Heart right ventricle (tissue), 16 donors: ENCODE results near the gene KIAA1143. TPM values are rescaled to one million over a fixed set of nuclear protein-coding genes. Genes with fewer than 3 reads are reported as not detected.

Experiments used
- ATAC-seq, 8 donors: fragments of 200-7000 bp; cut with Tn5 transposase; one replicate each; pipeline ENCODE4 v1.9.1; 2020; ENCODE audit warnings: mild to moderate bottlenecking in 8 of 8, moderate library complexity in 8 of 8, moderate number of reproducible peaks in 1 of 8
- DNase-seq, 2 donors: peaks; one replicate each; pipeline ENCODE4 v3.0.0-alpha.2; 2020
- H3K27ac ChIP-seq, 10 donors: fragments of 200-600 bp; sonication (generic) in 2 of 10; one replicate each; pipeline versions ENCODE4 v1.5.0 to v1.8.0; 2020 to 2022; ENCODE audit warnings: mild to moderate bottlenecking in 3 of 10
- H3K27me3 ChIP-seq, 7 donors: fragments of 200-600 bp; one replicate each; pipeline ENCODE4 v1.8.0; 2021 to 2022; ENCODE audit warnings: mild to moderate bottlenecking in 2 of 7
- H3K36me3 ChIP-seq, 9 donors: fragments of 200-600 bp; sonication (generic) in 1 of 9; one replicate each; pipeline versions ENCODE4 v1.5.0 to v1.8.0; 2020 to 2022; ENCODE audit warnings: mild to moderate bottlenecking in 2 of 9
- H3K4me1 ChIP-seq, 9 donors: fragments of 200-600 bp; sonication (generic) in 1 of 9; one replicate each; pipeline versions ENCODE4 v1.5.0 to v1.8.0; 2020 to 2022; ENCODE audit warnings: mild to moderate bottlenecking in 4 of 9
- H3K4me3 ChIP-seq, 10 donors: fragments of 200-600 bp; sonication (generic) in 2 of 10; one replicate each; pipeline versions ENCODE4 v1.5.0 to v1.8.0; 2020 to 2022; ENCODE audit warnings: mild to moderate bottlenecking in 7 of 10, moderate library complexity in 2 of 10
- H3K9me3 ChIP-seq, 11 donors: fragments of 200-600 bp in 10 of 11; sonication (generic) in 2 of 11; one replicate each; pipeline versions ENCODE4 v1.5.0 to v1.8.0; 2013 to 2022; ENCODE audit warnings: mild to moderate bottlenecking in 2 of 11, control low read depth in 1 of 11, moderate library complexity in 1 of 11
- WGBS, 2 donors: extraction: QIAGEN DNeasy Blood & Tissue Kit; methylation state at CpG; one replicate each; pipeline ENCODE4 v1.1.7; 2013; ENCODE audit warnings: inconsistent platforms in 1 of 2; 5-methylcytosine and 5-hydroxymethylcytosine counted together
- intact Hi-C, 10 donors: fragments of 100-400 bp; cut with DNase I; formaldehyde crosslinking; loops; one replicate each; pipeline versions ENCODE4 v1.11.1 to v1.14.2; 2022
- polyA plus RNA-seq, 2 donors: library from polyadenylated mRNA; stranded (reverse); fragments of 200-250 nt; gene quantifications; one replicate each; pipeline ENCODE4 v1.2.3, GENCODE V29; 2013
- total RNA-seq, 10 donors: library from RNA; stranded (reverse); fragmentation: NEBNext Ultra II Directional in 3 of 10; extraction: Animal tissue kit (Norgen Biotek cat#: 25700) in 3 of 10; gene quantifications; one replicate each; pipeline versions ENCODE4 v1.2.1 to v1.2.4, GENCODE V29; 2021 to 2023
- TF ChIP-seq, protein P1 (sequence below), 9 donors: fragments of 200-600 bp; sonication (generic) in 2 of 9; IDR thresholded peaks; one replicate each; pipeline versions ENCODE4 v1.5.0 to v1.8.0; 2021 to 2022; ENCODE audit warnings: antibody characterized with exemption in 9 of 9, mild to moderate bottlenecking in 5 of 9, moderate library complexity in 1 of 9
- donor health status: Arrhythmogenic right ventricular cardiomyopathy.
- donor health status: ischemic (EF 13 %, LVEDD 7.1; RV severe dilation, severe dysfunction).
- donor health status: healthy with polysubstance abuse.
- donor health status: DM: no; HTN: yes; CAD: no.
- donor health status: DM: no; HTN: no; CAD: no.
- donor health status: ischemic (EF 25% LVEDD 6.9; RV normal size, moderate dysfunction).
- donor health status: ischemic (EF 25% LVEDD 5.7; RV mildly dilated, moderate dysfunction).
- donor health status: healthy.
- donor health status: DM: yes; HTN: yes; CAD: no.
- donor health status: Ischemic cardiomyopathy.
- donor health status: ischemic (EF 35%, LVEDD 5.7; RV mildly dilated, moderate dysfunction).
- donor health status: nonischemic (EF 11% LVEDD 7.7; RV severe dilation, severe dysfunction).
- donor health status: DM: yes; HTN: yes; CAD: no.
- donor health status: PGD.
- donor health status: ischemic (EF 29% LVEDD 5.4; RV normal size, mild dysfunction).
- donor health status: nonischemic (EF 23%, LVEDD 6.1; RV moderate dilation, normal function).

The KIAA1143 gene
- total and polyA plus RNA-seq, 12 donors, result 9.9 to 36.6 (median 33.7) TPM

DNA sequence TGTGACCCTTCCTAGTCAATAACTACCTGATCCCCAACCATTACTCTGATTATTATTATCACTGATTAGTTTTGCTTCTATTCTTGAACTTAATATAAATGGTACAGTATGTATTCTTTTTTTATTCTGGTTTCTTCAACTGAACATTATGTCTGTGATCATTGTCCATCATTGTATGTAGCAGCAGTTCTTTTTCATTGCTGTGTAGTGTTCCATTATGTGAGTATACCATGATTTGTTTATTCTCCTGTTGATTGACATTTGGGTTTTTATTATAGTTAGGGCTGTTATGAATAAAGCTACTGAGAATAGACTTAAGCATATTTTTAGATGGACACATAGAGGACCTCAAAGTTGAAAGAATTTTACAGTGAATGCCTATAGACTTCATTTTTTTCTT is 2.8 kb upstream of the KIAA1143 start:
- peaks cover 0 to 21% (median 12%) of the 10 kb centered on the region in 9 donors for H3K4me1 ChIP-seq
- H3K9me3 ChIP-seq, result peaks cover 0 to 25% (median 0%) of the 10 kb centered on the region in 11 donors
- TF ChIP-seq, protein P1, sequence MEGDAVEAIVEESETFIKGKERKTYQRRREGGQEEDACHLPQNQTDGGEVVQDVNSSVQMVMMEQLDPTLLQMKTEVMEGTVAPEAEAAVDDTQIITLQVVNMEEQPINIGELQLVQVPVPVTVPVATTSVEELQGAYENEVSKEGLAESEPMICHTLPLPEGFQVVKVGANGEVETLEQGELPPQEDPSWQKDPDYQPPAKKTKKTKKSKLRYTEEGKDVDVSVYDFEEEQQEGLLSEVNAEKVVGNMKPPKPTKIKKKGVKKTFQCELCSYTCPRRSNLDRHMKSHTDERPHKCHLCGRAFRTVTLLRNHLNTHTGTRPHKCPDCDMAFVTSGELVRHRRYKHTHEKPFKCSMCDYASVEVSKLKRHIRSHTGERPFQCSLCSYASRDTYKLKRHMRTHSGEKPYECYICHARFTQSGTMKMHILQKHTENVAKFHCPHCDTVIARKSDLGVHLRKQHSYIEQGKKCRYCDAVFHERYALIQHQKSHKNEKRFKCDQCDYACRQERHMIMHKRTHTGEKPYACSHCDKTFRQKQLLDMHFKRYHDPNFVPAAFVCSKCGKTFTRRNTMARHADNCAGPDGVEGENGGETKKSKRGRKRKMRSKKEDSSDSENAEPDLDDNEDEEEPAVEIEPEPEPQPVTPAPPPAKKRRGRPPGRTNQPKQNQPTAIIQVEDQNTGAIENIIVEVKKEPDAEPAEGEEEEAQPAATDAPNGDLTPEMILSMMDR (IDR thresholded peaks at IDR 0.05), result no peak
- H3K27ac ChIP-seq, result no peak overlapping the region
- no peaks in the 10 kb centered on the region for H3K27me3 ChIP-seq
- no peak overlapping the region for H3K4me3 ChIP-seq
- ATAC-seq (no peak), DNase-seq (no peak)
- intact Hi-C loops, result loop anchor here in 4 of 10 donors (5.0 to 10.0 kb wide), 4 partner anchors 52 to 249 kb away; partner anchors contain the start of genes TMEM42 (in 4 of the 4) and ZNF502 (in 1 of the 4)
- H3K36me3 ChIP-seq, result peaks cover 0 to 6% (median under 1%) of the 10 kb centered on the region in 9 donors

DNA sequence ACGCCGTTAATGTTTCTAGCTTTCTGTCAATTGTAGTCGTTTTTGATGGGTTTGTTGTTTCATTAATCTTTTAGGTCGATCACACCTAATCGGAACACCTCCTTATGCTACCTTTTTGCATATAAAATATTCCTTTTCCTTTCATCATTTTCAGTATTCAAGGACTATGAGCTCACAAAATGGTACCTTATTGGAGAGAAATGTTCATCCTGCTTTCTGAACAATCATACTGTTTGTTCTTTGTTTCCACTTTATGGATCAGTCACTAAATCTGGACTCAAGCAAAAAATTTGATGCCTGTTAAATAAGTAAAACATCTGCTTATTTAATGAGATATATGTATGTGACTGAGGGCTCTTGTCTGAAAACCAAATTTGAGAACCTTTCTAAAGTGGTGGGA is 1.3 kb upstream of the KIAA1143 start:
- TF ChIP-seq, protein P1 (IDR thresholded peaks at IDR 0.05), result no peak
- peaks cover 0 to 21% (median 12%) of the 10 kb centered on the region in 9 donors for H3K4me1 ChIP-seq
- 40 to 41% methylated on average over 5 of the region's 5 CpGs for WGBS, 2 donors
- ATAC-seq, result no peak
- no peak for DNase-seq
- H3K36me3 ChIP-seq, result peaks cover 0 to 20% (median 5%) of the 10 kb centered on the region in 9 donors
- H3K4me3 ChIP-seq, result peak overlapping the region in 2 of 10 donors; percentile 87 to 91
- intact Hi-C loops, result loop anchor here in 4 of 10 donors (5.0 to 10.0 kb wide), 4 partner anchors 50 to 248 kb away; partner anchors contain the start of genes TMEM42 (in 4 of the 4) and ZNF502 (in 1 of the 4)
- H3K27ac ChIP-seq, result peak overlapping the region in 1 of 10 donors; percentile 92
- H3K27me3 ChIP-seq, result no peaks in the 10 kb centered on the region
- H3K9me3 ChIP-seq, result peaks cover 0 to 29% (median 0%) of the 10 kb centered on the region in 11 donors

DNA sequence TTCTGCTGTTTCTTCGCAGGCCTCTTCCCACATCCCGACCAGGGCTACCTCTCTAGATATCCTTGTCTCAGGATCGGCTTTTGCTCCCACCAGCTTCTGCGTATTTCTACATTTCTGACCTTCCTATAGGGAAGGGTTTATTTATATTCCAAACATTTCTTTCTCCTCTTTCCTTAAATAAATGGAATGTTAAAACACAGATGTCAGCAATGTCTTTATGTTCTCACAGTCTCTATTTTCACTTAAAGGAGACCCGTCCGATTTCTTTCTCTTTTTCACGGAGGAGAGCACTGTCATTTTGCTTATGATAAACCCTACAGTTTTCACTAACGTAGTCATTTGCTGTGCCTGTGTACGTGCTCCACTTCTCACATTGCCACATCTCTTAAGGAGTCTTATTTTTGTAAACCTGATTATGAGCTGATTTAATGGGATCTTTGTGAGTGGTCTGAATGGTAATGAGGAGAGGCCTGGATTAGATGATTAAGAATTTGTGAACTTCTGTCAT is 805 bp upstream of the KIAA1143 start:
- H3K9me3 ChIP-seq, result peaks cover 0 to 31% (median 0%) of the 10 kb centered on the region in 11 donors
- intact Hi-C loops, result loop anchor here in 4 of 10 donors (5.0 to 10.0 kb wide), 4 partner anchors 50 to 247 kb away; partner anchors contain the start of genes TMEM42 (in 4 of the 4) and ZNF502 (in 1 of the 4)
- ATAC-seq (no peak), DNase-seq (no peak)
- H3K4me1 ChIP-seq, result peaks cover 0 to 21% (median 12%) of the 10 kb centered on the region in 9 donors
- 2% methylated on average over 9 of the region's 9 CpGs for WGBS, 2 donors
- TF ChIP-seq, protein P1 (IDR thresholded peaks at IDR 0.05), result no peak
- H3K36me3 ChIP-seq, result peaks cover 0 to 25% (median 5%) of the 10 kb centered on the region in 9 donors
- H3K27ac ChIP-seq, result peak overlapping the region in 1 of 10 donors; percentile 92
- no peaks in the 10 kb centered on the region for H3K27me3 ChIP-seq
- H3K4me3 ChIP-seq, result peak overlapping the region; percentile 56 to 94 (median 86)

DNA sequence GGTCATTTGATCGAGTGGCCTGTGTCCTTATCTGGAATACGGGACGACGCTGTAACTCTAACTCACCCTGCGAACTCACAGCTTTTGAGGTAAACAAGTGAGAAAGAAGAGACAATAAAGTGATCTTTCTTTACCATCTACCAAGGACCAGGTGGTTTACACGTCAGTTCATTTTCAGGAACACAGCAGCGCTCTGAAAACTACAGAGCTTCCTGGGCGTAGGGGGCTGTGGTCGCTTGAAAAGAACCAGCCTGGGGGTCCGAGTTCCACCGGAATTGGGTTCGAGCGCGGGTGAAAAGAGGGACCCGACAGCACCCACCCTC is 357 bp downstream of the KIAA1143 start:
- 1 to 2% methylated on average over 15 of the region's 15 CpGs for WGBS, 2 donors
- TF ChIP-seq, protein P1 (IDR thresholded peaks at IDR 0.05), result no peak
- peaks cover 0 to 38% (median 0%) of the 10 kb centered on the region in 11 donors for H3K9me3 ChIP-seq
- no peak for DNase-seq
- peaks cover 0 to 21% (median 12%) of the 10 kb centered on the region in 9 donors for H3K4me1 ChIP-seq
- peak overlapping the region in 9 of 10 donors; percentile 26 to 92 (median 75) for H3K27ac ChIP-seq
- no peaks in the 10 kb centered on the region for H3K27me3 ChIP-seq
- peak in 3 of 8 donors; percentile 4 to 11 (median 5) for ATAC-seq
- peak overlapping the region; percentile 56 to 94 (median 86) for H3K4me3 ChIP-seq
- intact Hi-C loops, result loop anchor here in 6 of 10 donors (1.0 to 10.0 kb wide), 8 partner anchors 32 to 246 kb away; partner anchors contain the start of genes TMEM42 (in 5 of the 6), ZNF502 (in 2 of the 6) and ZNF501 (in 1 of the 6)
- peaks cover 0 to 30% (median 5%) of the 10 kb centered on the region in 9 donors for H3K36me3 ChIP-seq
